Liver (tissue), 9 donors: Measurements from ENCODE around the gene RASL10A. TPM values are rescaled to one million over a fixed set of nuclear protein-coding genes. Genes with fewer than 3 reads are reported as not detected.

Experiments
- DNase-seq: peaks from one replicate; pipeline ENCODE4 v3.0.0-alpha.2; 2017; ENCODE audit warnings: low spot score
- H3K27ac ChIP-seq, 2 donors: one replicate each; pipeline ENCODE4 v1.7.0; 2013; ENCODE audit warnings: inconsistent platforms in 2 of 2, low read length in 2 of 2, control low read depth in 1 of 2, low read depth in 1 of 2, mild to moderate bottlenecking in 1 of 2
- H3K27me3 ChIP-seq, 4 donors: one replicate each; pipeline versions ENCODE4 v1.6.1 to v1.7.0; 2013; ENCODE audit warnings: low read length in 3 of 4, inconsistent platforms in 1 of 4, mild to moderate bottlenecking in 1 of 4, moderate library complexity in 1 of 4; ENCODE audit not compliant: control insufficient read depth in 4 of 4, insufficient read depth in 4 of 4
- H3K36me3 ChIP-seq, 4 donors: one replicate each; pipeline versions ENCODE4 v1.6.1 to v1.7.0; 2013; ENCODE audit warnings: low read length in 3 of 4, mild to moderate bottlenecking in 3 of 4, low read depth in 1 of 4, moderate library complexity in 1 of 4; ENCODE audit not compliant: control insufficient read depth in 4 of 4, insufficient read depth in 3 of 4
- H3K4me1 ChIP-seq, 4 donors: one replicate each; pipeline versions ENCODE4 v1.6.1 to v1.7.0; 2013; ENCODE audit warnings: low read length in 3 of 4, mild to moderate bottlenecking in 3 of 4, moderate library complexity in 1 of 4; ENCODE audit not compliant: control insufficient read depth in 4 of 4, insufficient read depth in 4 of 4
- H3K4me3 ChIP-seq, 3 donors: one replicate each; pipeline versions ENCODE4 v1.6.1 to v1.7.0; 2013; ENCODE audit warnings: low read length in 3 of 3, control low read depth in 1 of 3, low read depth in 1 of 3, mild to moderate bottlenecking in 1 of 3
- H3K9ac ChIP-seq, 2 donors: one replicate each; pipeline ENCODE4 v1.7.0; 2013; ENCODE audit warnings: low read length in 2 of 2, mild to moderate bottlenecking in 2 of 2, moderate library complexity in 2 of 2, control low read depth in 1 of 2, low read depth in 1 of 2
- H3K9me3 ChIP-seq, 4 donors: one replicate each; pipeline versions ENCODE4 v1.6.1 to v1.7.0; 2013; ENCODE audit warnings: low read length in 3 of 4; ENCODE audit not compliant: control insufficient read depth in 4 of 4
- ATF3 ChIP-seq: IDR thresholded peaks from 2 replicates; pipeline ENCODE4 v1.6.1; 2016; ENCODE audit warnings: antibody characterized with exemption
- CTCF ChIP-seq: fragments of 150-350 bp; IDR thresholded peaks from 2 replicates; pipeline ENCODE4 v1.5.1; 2017; ENCODE audit warnings: improper control_type of control experiment, low read depth, low read length; ENCODE audit not compliant: missing input control
- EGR1 ChIP-seq, 2 donors: IDR thresholded peaks; 2 replicates each; pipeline ENCODE4 v1.6.1; 2016 to 2018; ENCODE audit warnings: antibody characterized with exemption in 2 of 2, low read depth in 2 of 2
- FOXA1 ChIP-seq: IDR thresholded peaks from 2 replicates; pipeline ENCODE4 v1.6.1; 2016; ENCODE audit warnings: antibody characterized with exemption
- FOXA2 ChIP-seq: IDR thresholded peaks from 2 replicates; pipeline ENCODE4 v1.6.1; 2016; ENCODE audit warnings: antibody characterized with exemption
- GABPA ChIP-seq, 2 donors: IDR thresholded peaks in 1 of 2; conservative IDR thresholded peaks in 1 of 2; 2 replicates each; pipeline ENCODE4 v1.6.1; 2016; ENCODE audit warnings: antibody characterized with exemption in 2 of 2, mild to moderate bottlenecking in 1 of 2, moderate library complexity in 1 of 2
- HNF4A ChIP-seq, 2 donors: conservative IDR thresholded peaks; 2 replicates each; pipeline ENCODE4 v1.6.1; 2016; ENCODE audit warnings: antibody characterized with exemption in 2 of 2, mild to moderate bottlenecking in 2 of 2
- HNF4G ChIP-seq: IDR thresholded peaks from 2 replicates; pipeline ENCODE4 v1.6.1; 2016; ENCODE audit warnings: antibody characterized with exemption
- JUND ChIP-seq, 2 donors: IDR thresholded peaks; 2 replicates each; pipeline ENCODE4 v1.6.1; 2016; ENCODE audit warnings: antibody characterized with exemption in 2 of 2
- MAX ChIP-seq: IDR thresholded peaks from 2 replicates; pipeline ENCODE4 v1.6.1; 2016; ENCODE audit warnings: antibody characterized with exemption
- NR2F2 ChIP-seq: IDR thresholded peaks from 2 replicates; pipeline ENCODE4 v1.6.1; 2016; ENCODE audit warnings: antibody characterized with exemption
- RAD21 ChIP-seq, 2 donors: IDR thresholded peaks; 2 replicates each; pipeline ENCODE4 v1.6.1; 2016; ENCODE audit warnings: antibody characterized with exemption in 2 of 2, mild to moderate bottlenecking in 2 of 2
- REST ChIP-seq: IDR thresholded peaks from 2 replicates; pipeline ENCODE4 v1.6.1; 2016; ENCODE audit warnings: antibody characterized with exemption, mild to moderate bottlenecking
- RXRA ChIP-seq, 2 donors: IDR thresholded peaks; 2 replicates each; pipeline ENCODE4 v1.6.1; 2017 to 2018; ENCODE audit warnings: antibody characterized with exemption in 2 of 2, mild to moderate bottlenecking in 1 of 2
- SP1 ChIP-seq: IDR thresholded peaks from 2 replicates; pipeline ENCODE4 v1.6.1; 2018; ENCODE audit warnings: antibody characterized with exemption, mild to moderate bottlenecking
- TAF1 ChIP-seq: conservative IDR thresholded peaks from 2 replicates; pipeline ENCODE4 v1.6.1; 2016; ENCODE audit warnings: antibody characterized with exemption, mild to moderate bottlenecking
- YY1 ChIP-seq: IDR thresholded peaks from 2 replicates; pipeline ENCODE4 v1.6.1; 2016; ENCODE audit warnings: antibody characterized with exemption, mild to moderate bottlenecking
- ZBTB33 ChIP-seq: IDR thresholded peaks from 2 replicates; pipeline ENCODE4 v1.6.1; 2016; ENCODE audit warnings: antibody characterized with exemption
- WGBS: extraction: QIAGEN DNeasy Blood & Tissue Kit; methylation state at CpG from one replicate; pipeline ENCODE4 v1.1.7; 2013; 5-methylcytosine and 5-hydroxymethylcytosine counted together
- polyA plus RNA-seq, 2 donors: library from polyadenylated mRNA; stranded (reverse) in 1 of 2; unstranded in 1 of 2; fragments of 200-250 nt in 1 of 2; fragments of >200 nt in 1 of 2; fragmentation: Nextera tagmentation in 1 of 2; extraction: Ambion mirVana in 1 of 2; gene quantifications; one replicate each; pipeline versions ENCODE4 v1.2.1 to v1.2.3, GENCODE V29; 2013 to 2015
- total RNA-seq, 2 donors: library from RNA; depleted of rRNA; stranded (reverse); fragments of >200 nt; gene quantifications; one replicate each; pipeline ENCODE4 v1.2.3, GENCODE V29; 2014
- donor health status: healthy.
- donor health status: healthy.
- donor health status: healthy.
- donor health status: healthy.
- donor health status: healthy.

Gene RASL10A
- total and polyA plus RNA-seq, 4 donors: 0.10 to 0.79 (median 0.47) TPM

DNA sequence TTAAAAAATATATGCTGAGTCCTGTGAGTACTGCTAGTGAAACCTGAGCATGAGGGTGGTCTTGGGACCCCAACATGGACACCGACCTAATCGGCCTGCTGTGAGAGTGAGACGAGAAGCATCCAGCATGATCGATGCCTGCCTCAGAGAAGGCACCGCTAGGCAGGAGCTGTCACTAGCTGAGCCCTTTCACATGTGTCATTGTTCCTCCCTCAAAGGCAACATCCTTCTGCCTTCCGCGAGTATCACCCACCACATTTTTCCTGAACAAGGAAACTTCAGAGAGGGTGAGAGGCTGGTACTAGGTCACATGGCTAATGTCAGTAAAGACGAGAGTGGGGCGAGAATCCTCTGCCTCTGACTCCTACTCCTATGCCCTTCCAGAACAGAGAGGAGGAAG, 37.3 kb upstream of the RASL10A start:
- H3K27me3 ChIP-seq: no peaks in the 10 kb centered on the region
- H3K27ac ChIP-seq: no peak overlapping the region
- no peak overlapping the region for H3K4me3 ChIP-seq
- no peaks in the 10 kb centered on the region for H3K9me3 ChIP-seq
- TF ChIP-seq JUND (IDR thresholded peaks at IDR 0.05) (no peak), REST (no peak), FOXA2 (no peak), RAD21 (IDR thresholded peaks at IDR 0.05) (no peak), CTCF (no peak), GABPA (IDR thresholded peaks at IDR 0.05 in 1 of 2, conservative IDR thresholded peaks at IDR 0.05 in 1 of 2) (no peak), HNF4G (no peak), ATF3 (no peak), TAF1 (no peak), ZBTB33 (no peak), HNF4A (conservative IDR thresholded peaks at IDR 0.05) (no peak), RXRA (IDR thresholded peaks at IDR 0.05) (no peak), EGR1 (IDR thresholded peaks at IDR 0.05; ENCODE audit: low read depth in 2 of 2) (no peak), MAX (no peak), FOXA1 (no peak), NR2F2 (no peak), YY1 (no peak), SP1 (no peak)
- peaks cover 11 to 66% (median 36%) of the 10 kb centered on the region in 4 donors for H3K36me3 ChIP-seq
- no peak for DNase-seq
- peaks cover under 1 to 10% (median 4%) of the 10 kb centered on the region in 4 donors for H3K4me1 ChIP-seq
- no peak overlapping the region for H3K9ac ChIP-seq
- WGBS: 89% methylated on average over 9 of the region's 9 CpGs
